ENCODE measurements around the gene FBRS.

- TF ChIP-seq POLR2AphosphoS2 (conservative IDR thresholded peaks at IDR 0.05; ENCODE audit: low read length) (no peak), CTCF (IDR thresholded peaks at IDR 0.05) (no peak), KDM1A (IDR thresholded peaks at IDR 0.05; ENCODE audit: low read depth) (no peak), EP300 (IDR thresholded peaks at IDR 0.05) (no peak), REST (IDR thresholded peaks at IDR 0.05) (no peak), CEBPB (IDR thresholded peaks at IDR 0.05) (no peak), PHF8 (IDR thresholded peaks at IDR 0.05; ENCODE audit: borderline replicate concordance, low read depth) (no peak), USF2 (IDR thresholded peaks at IDR 0.05) (no peak), MYC (IDR thresholded peaks at IDR 0.05; ENCODE audit: borderline replicate concordance, low read length) (no peak), POLR2A (IDR thresholded peaks at IDR 0.05; ENCODE audit: low read length) (no peak)
Observed at GRCh38 chr16:30656388-30656787, 1.8 kb upstream of the FBRS start.

All from A549 (cell line).